ENCODE results near the gene MLLT3.
A peak's percentile ranks its signal among the peaks of the same experiment; 100 is the strongest.

The MLLT3 gene

GRCh38 chr9:20538092-20538491, 84.2 kb downstream of the MLLT3 start:
- intact Hi-C loops (cut with DNase I), result no loop called here
- no peak for DNase-seq

GRCh38 chr9:20537294-20537693, 85.0 kb downstream of the MLLT3 start:
- intact Hi-C loops (cut with DNase I), result no loop called here
- no peak for DNase-seq

GRCh38 chr9:20532584-20532983, 89.7 kb downstream of the MLLT3 start:
- DNase-seq, result no peak

GRCh38 chr9:20529837-20530236, 92.5 kb downstream of the MLLT3 start:
- intact Hi-C loops (cut with DNase I), result no loop called here
- no peak for DNase-seq

More at GRCh38 chr9:20532584-20532983, 89.7 kb downstream of the MLLT3 start:
- intact Hi-C loops (cut with DNase I), result no loop called here

- intact Hi-C loops (cut with DNase I), result no loop called here
- no peak for DNase-seq
These were observed 94.0 kb downstream of the MLLT3 start for GRCh38 chr9:20528253-20528652.

GRCh38 chr9:20526500-20527319, 95.6 kb downstream of the MLLT3 start:
- DNase-seq, result no peak
- intact Hi-C loops (cut with DNase I), result no loop called here

GRCh38 chr9:20524776-20525175, 97.5 kb downstream of the MLLT3 start:
- intact Hi-C loops (cut with DNase I), result no loop called here
- DNase-seq, result no peak

GRCh38 chr9:20518737-20519136, 103.6 kb downstream of the MLLT3 start:
- intact Hi-C loops (cut with DNase I), result no loop called here

GRCh38 chr9:20513126-20513913, 109.0 kb downstream of the MLLT3 start:
- DNase-seq, result no peak
- intact Hi-C loops (cut with DNase I), result no loop called here

More at GRCh38 chr9:20518737-20519136, 103.6 kb downstream of the MLLT3 start:
- DNase-seq, result no peak

GRCh38 chr9:20512636-20513035, 109.7 kb downstream of the MLLT3 start:
- intact Hi-C loops (cut with DNase I), result no loop called here
- no peak for DNase-seq

- intact Hi-C loops (cut with DNase I), result no loop called here
- peak in 9 of 42 donors; percentile 4 to 67 (median 17) for DNase-seq
These were observed 110.2 kb downstream of the MLLT3 start for GRCh38 chr9:20512106-20512505.

- no peak for DNase-seq
- intact Hi-C loops (cut with DNase I), result no loop called here
These were observed 110.6 kb downstream of the MLLT3 start for GRCh38 chr9:20511686-20512085.

GRCh38 chr9:20509466-20509865, 112.8 kb downstream of the MLLT3 start:
- intact Hi-C loops (cut with DNase I), result no loop called here

GRCh38 chr9:20508242-20508641, 114.1 kb downstream of the MLLT3 start:
- DNase-seq, result no peak
- intact Hi-C loops (cut with DNase I), result no loop called here

More at GRCh38 chr9:20509466-20509865, 112.8 kb downstream of the MLLT3 start:
- DNase-seq, result no peak

GRCh38 chr9:20507431-20507830, 114.9 kb downstream of the MLLT3 start:
- no peak for DNase-seq
- intact Hi-C loops (cut with DNase I), result no loop called here

GRCh38 chr9:20506099-20506900, 116.0 kb downstream of the MLLT3 start:
- no peak for DNase-seq
- intact Hi-C loops (cut with DNase I), result no loop called here

GRCh38 chr9:20505574-20505973, 116.7 kb downstream of the MLLT3 start:
- intact Hi-C loops (cut with DNase I), result no loop called here
- DNase-seq, result no peak

GRCh38 chr9:20504930-20505329, 117.4 kb downstream of the MLLT3 start:
- DNase-seq, result no peak
- intact Hi-C loops (cut with DNase I), result no loop called here

- no peak for DNase-seq
- intact Hi-C loops (cut with DNase I), result no loop called here
These were observed 122.2 kb downstream of the MLLT3 start for GRCh38 chr9:20500101-20500500.

GRCh38 chr9:20499013-20499412, 123.3 kb downstream of the MLLT3 start:
- intact Hi-C loops (cut with DNase I), result no loop called here
- DNase-seq, result no peak
